C4-2B (cell line): Measurements from ENCODE around the gene KCNIP1.

Experiments
- CTCF ChIP-seq: fragments of 450-650 bp; conservative IDR thresholded peaks from 2 replicates; pipeline ENCODE4 v1.5.1; 2017; ENCODE audit warnings: mild to moderate bottlenecking
- ZFX ChIP-seq: fragments of 450-650 bp; IDR thresholded peaks from 2 replicates; pipeline ENCODE4 v1.6.1; 2017

- TF ChIP-seq CTCF (no peak), ZFX (no peak)
These were observed 37.3 kb upstream of the KCNIP1 start for GRCh38 chr5:170466553-170466952.
